Caki2 (cell line): ENCODE data around the gene PRICKLE2. TPM values are rescaled to one million over a fixed set of nuclear protein-coding genes. Genes with fewer than 3 reads are reported as not detected.
"Not testable (repeated sequence)": the region's sequence is repeated elsewhere in the genome, so short reads cannot be mapped to it uniquely, and the experiment has no call there.

Experiments used
- DNase-seq: peaks from one replicate; pipeline ENCODE4 v3.0.0-alpha.2; 2015; ENCODE audit warnings: low read depth
- in situ Hi-C: cut with HindIII; loops from 2 replicates; pipeline ENCODE4 v1.10.0; 2016; ENCODE audit warnings: low sequenced_read_pairs, low pct_unique_long_range_greater_than_20kb, mixed read lengths
- total RNA-seq: library from RNA; depleted of rRNA; stranded (reverse); fragments of >200 nt; shearing (Covaris generic); gene quantifications from 2 replicates; pipeline ENCODE4 v1.2.3, GENCODE V29; 2014; ENCODE audit warnings: low replicate concordance

Gene PRICKLE2
- total RNA-seq, 1 experiment from 2014 or later: 0.24 TPM

DNA sequence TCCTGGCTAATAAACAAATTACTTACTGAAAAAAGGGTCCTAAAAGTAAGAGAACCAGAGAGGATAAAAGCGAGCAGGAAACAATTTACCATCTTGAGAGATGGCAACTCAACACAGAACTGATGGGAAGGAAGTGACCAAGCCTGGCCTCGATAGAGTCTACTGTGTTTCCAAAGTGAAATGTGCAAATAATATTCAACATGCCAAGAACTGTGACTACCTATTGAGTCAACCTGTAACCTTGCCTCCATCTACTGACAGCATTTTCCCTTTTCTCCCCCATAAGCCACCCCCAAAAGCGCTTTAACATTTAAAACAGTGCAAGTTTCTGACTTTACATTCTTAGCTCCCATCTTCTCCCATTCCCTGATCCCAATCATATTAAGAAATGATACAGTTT lies 126.6 kb downstream of the PRICKLE2 start:
- no peak for DNase-seq
- in situ Hi-C loops: no loop called here

DNA sequence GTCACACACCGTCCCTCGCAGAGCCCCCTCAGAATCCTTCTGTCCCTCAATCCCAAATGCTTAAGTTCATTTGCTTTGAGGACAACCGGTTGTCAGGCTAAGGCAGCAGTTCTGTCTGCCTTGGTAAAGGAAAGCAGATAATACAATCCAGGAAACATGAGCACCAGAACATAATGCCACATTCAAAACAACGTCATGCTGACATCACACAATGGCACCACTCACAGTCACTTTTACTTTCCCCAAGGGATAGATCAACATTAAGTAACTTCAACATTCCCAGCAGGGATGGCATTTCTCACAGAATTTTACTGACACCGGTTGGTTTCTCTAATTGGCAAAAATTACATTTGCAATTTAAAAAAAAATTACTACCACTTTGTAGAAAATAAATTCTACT lies 127.3 kb downstream of the PRICKLE2 start:
- in situ Hi-C loops: no loop called here
- DNase-seq: no peak

DNA sequence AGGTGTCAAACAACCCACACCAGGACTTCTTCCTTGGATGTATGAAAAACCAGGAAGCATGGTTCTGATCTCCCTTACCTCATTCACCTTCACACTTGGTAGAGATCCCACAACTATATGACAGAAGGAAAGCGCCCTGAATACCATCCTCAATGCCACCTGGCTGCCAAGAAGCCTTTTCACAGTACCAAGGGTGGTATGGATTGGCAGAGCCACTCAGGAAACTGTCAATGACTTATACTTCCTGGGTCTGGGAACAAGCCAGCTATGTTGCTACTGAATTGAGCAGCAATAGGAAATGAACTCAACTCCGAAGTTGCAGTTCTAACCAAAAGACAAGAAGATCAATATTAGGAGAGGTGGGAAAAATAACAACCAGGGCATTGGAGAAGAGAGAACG lies 129.5 kb downstream of the PRICKLE2 start:
- no peak for DNase-seq
- in situ Hi-C loops: no loop called here

DNA sequence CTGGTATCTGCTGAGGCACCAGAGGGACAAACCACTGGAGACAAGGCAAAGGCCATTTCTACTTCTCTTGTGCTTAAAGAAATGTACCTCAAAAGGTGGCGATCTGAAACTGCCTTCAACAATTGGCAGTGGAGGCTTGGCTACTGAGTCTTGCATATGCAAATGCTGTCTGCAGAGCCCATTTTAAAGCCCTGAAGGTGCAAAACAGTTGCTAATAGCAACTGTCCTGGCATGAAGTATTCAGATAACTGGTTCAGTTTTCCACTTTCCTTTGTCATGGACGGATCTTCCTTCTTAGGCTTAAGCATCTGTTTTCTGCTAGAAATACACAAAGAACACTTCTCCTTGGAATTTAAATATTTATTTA lies 130.6 kb downstream of the PRICKLE2 start:
- no peak for DNase-seq
- in situ Hi-C loops: no loop called here

DNA sequence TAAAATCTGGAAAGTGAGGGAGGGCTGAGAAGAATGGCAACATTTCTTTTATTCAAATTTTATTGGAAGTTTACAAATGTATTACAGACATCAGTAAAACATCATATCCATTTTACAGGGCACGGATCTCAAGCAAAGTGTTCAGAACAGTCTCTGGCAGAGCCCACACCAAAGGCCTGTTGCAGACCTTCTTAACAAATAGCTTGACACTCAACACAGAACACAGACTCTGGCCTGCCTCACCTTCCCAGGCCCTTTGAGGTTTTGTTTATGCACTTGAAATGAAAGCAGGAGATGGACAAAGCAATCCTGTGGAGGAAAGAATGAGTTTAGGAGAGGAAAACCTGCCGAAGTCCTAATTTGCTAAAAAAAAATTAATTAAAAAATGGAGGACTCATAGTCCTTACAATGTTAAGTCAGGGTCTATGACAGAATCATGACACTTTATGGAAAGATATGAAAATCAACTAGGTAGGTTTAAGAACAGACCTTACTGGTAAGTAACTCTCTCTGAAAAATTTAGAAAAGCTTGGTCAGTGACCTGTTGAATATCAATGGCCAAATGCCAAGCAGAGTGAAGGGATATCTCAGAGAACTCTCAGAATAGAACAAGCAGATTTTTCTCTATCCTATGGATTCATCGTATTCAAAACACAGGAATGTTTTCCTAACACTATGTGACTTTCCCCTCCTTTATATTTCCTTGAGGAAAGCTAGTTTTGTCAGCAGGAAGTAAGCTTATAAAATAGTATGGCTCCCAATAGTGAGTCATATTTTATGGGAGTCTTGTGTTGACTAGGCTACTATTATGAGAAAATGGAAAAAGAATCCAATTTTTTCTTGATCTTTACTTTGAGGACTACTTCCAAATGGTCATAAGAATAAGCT lies 131.2 kb downstream of the PRICKLE2 start:
- in situ Hi-C loops: no loop called here
- no peak for DNase-seq

DNA sequence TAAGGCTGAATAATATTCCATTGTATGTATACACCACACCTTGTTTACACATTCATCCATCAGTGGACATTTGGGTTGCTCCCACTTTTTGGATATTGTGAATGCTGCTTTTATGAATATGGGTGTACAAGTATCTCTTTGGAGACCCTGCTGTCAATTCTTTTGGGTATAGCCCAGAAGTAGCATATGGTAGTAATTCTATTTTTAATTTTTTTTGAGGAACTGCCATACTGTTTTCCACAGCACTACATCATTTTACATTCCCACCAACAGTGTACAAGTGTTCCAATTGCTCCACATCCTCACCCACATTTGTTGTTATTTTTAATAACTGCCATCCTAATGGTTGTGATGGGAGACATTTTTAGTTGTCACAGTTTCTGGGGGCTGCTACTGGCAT lies 132.1 kb downstream of the PRICKLE2 start:
- in situ Hi-C loops: no loop called here
- no peak for DNase-seq

DNA sequence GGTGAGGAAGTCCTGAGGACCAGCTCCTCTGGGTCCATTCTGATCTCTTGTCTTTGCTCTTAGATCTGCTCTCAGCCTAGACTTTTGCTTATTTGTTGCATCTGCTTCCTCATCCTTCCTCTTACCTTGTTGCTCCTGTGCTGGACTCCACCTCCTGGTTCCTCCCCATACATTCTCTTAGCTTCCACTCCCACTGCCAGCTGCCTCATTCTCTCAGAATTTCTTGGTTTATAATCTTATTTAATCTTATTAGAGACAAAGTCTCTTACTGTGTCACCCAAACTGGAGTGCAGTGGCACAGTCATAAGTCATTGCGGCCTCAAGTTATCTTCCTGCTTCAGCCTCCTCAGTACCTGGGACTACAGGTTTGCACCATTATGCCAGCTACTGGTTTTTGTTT lies 133.8 kb downstream of the PRICKLE2 start:
- no peak for DNase-seq
- in situ Hi-C loops: no loop called here

DNA sequence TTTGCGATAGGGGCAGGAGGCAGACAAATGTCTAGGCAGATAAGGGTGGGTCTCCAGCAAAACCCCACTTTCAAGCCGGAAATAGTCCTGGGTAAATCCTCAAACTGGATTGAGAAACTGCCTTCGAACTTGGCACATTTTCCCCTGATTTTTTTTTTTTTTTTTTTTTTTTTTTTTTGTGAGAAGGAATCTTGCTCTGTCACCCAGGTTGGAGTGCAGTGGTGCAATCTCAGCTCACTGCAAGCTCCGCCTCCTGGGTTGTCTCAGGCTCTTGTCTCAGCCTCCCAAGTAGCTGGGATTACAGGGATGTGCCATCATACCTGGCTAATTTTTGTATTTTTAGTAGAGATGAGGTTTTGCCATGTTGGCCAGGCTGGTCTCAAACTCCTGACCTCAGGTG lies 135.9 kb downstream of the PRICKLE2 start:
- DNase-seq: peak; percentile 45
- in situ Hi-C loops: not testable (repeated sequence)

DNA sequence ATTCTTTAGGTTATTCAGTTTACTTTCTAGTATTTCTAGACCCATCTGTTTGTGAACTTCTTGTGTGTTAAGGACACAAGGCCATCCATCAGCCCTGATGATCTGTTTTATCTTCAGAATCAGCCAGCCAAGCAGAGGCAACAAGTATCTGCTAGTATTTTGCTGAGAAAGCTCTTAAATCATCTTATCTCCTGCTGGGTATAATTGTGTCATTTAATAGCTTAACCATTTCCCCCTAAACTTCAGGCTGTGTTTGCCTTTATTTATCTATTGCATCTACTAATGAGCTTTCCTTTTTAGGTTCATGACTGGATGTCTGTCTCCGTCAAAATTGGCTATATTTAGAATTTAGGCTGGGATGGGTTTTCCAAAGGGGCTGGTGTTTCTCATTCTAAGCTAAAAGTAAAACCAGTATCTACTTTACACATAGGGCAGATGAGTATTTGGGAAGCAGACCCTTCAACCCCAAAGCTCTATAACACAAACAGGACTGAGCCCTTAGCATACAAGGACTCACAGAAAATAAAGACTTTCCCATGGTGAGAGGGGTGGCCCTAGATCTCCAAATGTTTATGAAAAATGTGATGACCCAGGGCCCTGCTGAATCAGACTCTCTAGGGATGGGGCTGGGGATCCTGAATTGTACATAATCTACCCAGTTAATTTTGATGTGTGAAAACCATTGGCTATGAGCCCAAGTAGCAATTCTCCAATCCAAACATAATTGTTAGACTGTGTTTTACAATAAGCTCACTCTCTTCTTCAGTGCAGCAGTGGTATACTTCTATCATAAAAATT lies 136.7 kb downstream of the PRICKLE2 start:
- peak; percentile 78 for DNase-seq
- in situ Hi-C loops: no loop called here

DNA sequence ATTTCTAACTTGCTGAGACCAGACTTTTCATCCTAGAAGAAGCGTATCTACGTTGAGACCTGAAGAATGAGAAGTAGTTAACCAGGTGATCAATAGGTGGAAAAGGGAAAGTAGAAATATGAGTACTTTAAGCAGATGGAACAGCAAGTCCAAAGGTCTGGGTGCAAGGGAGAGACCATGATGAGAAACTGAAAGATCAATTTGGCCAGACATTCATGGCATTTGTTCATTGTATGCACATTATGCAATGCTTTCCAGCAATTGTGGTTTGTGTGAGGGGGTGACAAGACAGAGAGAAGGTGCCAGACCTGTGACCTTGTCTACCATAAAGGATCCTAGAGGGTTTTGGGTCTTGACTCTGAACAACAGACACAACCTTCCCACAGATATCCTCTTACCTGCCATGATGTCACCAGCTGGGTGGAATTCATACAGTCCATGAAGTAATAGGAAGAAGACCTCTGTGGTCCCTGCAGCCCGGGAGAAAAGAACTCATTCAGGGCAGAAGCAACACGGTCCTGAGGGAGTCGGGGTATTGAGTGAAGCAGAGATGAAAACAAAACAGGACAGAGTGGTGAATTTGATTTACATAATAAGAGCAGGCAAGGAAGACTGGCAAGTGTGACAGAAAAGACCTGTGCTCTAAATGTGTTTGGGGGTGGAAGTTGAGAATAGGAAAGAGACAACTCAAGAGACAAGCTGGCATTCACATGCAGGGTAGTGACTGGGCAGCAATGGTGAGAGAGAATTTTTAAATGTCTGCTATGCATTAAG lies 138.6 kb downstream of the PRICKLE2 start:
- no peak for DNase-seq
- in situ Hi-C loops: no loop called here

DNA sequence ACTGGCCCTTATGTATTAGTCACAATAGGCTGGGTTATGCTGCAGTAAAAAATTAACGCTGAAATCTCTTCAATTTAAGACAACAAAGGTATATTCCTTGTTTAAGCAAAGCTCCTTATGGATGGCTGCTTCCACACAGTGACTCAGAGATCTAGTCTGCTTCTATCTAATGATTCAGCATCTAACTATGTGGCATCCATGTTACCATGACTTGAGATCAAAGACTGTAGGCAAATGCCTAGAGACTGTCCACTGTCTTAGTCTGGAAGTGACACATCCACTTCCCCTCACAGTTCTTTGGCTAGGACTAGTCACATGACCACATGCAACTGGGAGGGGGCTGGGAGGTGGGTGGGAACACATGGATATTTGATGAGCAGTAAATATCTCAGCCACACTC lies 140.6 kb downstream of the PRICKLE2 start:
- in situ Hi-C loops: no loop called here
- DNase-seq: peak; percentile 89

DNA sequence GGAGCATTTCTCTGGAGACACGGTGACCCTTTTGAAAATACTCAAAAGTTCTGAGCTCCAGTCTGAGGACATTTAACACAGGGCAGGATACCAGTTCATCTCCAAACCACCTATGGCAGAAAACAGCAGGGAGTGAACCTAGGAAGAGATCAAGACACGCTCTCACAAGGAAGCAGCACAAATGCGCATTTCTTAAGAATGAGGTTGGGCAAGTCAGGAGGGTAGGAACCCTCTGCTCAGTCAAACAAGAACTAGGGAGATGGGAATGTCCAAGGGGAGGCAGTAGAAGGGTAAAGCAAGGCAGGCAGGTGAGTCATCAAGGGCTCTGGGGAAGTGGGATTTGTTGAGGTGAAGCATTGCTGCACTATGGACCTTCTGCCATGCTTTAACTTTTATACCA lies 141.7 kb downstream of the PRICKLE2 start:
- DNase-seq: no peak
- in situ Hi-C loops: no loop called here

DNA sequence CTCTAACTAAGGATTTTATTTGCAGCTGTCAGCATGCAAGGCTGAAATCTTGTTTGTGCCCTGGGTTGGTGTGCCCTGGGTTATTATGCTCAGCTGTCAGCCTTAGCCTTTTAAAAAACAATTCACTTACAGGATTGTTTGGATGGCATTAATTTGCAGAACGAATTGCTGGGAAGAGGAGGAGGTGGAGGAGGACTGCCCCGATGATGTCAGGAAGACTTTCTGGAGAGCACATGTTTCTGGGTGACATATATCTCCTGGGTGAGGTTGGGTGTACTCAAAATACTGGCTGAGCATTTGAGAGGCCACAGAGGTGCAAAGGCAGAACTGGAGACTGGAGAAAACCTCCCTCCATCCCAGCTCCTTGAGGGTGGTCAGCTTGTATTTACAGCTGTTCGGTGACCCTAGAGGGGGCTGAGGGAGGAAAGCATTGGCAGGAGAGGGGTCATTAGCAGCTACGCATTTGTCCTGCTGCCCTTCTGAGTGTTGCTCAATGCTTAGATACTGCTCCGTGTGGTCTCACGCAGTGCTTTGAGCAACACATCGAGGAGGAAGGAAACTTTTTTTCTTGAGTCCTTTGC lies 142.2 kb downstream of the PRICKLE2 start:
- no peak for DNase-seq
- in situ Hi-C loops: no loop called here

DNA sequence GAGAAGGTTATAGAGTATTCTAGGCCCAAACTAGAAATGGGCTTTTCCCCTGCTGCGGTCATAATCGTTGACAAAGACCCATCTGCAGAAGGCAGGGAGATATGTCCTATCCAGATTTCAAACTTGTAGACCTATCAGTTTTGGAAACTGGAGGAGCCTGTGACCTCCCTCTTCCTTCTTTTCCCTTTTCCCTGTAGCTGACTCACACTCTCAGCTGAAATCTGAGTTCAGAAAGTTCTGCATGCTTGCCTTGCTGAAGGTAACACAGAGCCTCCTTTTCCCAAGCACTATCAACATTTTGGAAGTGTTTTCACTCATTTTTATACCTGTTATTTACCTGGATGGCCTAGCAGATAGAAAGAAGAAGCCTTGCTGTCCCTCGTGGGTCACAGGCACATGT lies 142.9 kb downstream of the PRICKLE2 start:
- in situ Hi-C loops: no loop called here
- DNase-seq: no peak

DNA sequence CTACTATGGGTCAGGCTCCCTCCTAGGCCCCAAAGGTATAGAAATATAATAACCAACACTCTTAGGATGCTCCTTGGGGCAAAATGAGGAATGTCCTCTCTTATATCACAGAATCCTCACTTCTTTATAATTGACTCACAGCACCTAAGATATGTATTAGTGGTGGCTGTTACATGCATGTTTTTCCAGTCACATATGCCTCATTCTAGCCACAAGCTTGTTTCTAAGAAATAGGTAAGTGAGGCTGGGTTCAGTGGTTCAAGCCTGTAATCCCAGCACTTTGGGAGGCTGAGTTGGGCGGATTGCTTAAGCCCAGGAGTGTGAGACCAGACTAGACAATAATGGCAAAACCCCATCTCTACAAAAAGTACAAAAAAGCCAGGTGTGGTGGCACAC lies 144.0 kb downstream of the PRICKLE2 start:
- in situ Hi-C loops: no loop called here

DNA sequence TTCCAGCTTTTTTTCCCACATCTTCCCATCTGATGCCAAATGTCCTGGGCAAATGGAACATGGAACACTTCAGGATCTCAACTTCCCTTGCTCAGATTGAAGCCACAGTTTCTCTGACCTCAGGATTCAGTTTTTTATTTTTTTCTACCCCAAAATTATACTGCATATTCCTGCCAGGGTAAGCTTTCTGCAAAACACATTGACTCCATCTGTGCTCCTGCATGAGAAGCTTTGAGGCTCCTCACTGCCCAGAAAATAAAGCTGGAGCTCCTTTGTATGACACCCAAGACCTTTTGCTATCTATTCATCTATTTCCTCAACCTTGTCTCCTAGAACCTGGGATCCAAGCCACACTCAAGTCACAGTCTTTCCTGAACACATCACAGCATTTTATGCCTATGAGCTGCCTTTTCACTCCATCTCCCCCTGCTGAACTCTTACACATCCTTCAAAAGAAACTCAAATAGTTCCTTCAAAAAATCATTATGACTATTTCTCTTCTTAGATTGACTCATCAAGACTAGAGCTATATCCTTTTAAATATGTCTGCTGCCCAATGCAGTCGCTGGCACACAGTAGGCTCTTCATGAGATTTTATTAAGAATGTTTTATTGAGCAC lies 144.5 kb downstream of the PRICKLE2 start:
- no peak for DNase-seq
- in situ Hi-C loops: no loop called here

More for the DNA sequence above, 144.0 kb downstream of the PRICKLE2 start:
- no peak for DNase-seq

DNA sequence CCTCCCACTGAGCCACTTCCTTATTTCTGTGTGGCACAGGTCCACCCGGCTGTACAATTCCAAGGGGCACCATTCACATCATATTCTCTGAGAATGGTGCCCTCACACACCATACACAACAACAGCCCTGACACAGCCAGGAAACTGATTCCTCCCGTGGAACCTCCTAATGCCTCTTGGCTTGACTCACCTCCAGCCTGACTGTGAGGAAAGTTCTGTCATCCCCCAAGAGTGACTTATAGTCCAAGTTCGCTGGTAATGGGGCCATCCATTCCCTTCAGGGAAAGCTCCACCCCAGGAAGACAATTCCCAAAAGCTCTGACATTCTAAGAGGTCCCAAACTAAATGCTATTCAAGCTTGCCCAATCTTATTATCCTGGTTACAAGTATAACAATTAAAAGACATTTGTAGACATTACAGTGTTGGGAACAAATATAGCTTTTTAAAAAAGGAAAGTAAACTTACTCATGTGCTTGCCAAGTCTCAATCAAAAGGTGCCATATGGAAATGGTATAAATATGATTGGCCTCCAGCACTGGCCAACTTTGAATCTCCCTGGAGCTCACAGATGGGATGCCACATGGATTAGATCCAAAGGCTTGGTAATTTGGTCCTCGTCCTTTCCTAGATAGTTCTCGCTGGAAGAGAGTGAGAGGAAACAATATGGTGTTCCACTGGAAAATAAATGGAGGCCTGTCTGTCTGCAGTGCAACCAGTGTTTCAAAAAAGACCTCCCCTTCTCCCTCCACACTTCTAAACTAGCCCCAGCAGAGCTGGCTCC lies 145.7 kb downstream of the PRICKLE2 start:
- in situ Hi-C loops: no loop called here
- no peak for DNase-seq
